ENCODE results near the gene XAB2. TPM values are rescaled to one million over a fixed set of nuclear protein-coding genes. Genes with fewer than 3 reads are reported as not detected.

Gene XAB2
- total and polyA plus RNA-seq, 8 donors, result 16.8 to 71.5 (median 23.8) TPM

DNA sequence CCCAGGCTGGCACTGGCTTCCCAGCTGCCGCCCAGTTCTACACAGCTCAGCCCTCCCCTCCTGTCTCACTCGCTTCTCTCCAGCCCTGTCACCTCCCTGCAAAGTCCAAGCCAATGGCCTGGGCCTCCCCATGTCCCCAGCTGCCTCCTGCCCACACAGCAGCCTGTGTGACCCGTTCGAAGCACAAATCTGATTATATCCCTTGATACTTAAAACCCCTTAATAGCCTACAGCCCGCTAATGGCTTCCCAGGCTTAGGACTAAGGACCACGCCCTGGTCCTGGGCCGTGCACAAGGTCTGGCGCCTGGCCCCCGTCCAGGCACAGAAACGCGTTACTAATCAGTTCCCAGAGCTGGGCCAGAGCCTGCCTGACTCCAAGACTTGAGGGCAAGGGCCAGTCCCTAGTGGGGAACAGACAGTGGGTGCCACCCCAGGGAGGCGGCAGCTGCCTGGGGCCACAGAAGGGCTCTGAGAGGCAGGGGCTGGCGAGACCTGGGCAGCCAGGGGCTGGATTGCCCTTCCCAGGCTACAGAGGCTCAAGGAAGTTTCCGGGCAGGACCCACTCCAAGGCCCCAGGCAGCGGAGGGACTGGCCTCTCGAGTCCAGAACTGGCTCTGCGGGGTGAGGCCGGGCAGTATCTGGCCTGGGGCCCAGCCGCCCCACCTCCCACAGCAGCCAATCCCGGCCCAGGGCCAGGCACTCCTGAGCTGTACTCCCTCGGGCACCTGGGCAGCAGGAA lies 10.4 kb downstream of the XAB2 start:
- no peak overlapping the region for H3K4me3 ChIP-seq
- H3K9me3 ChIP-seq, result no peaks in the 10 kb centered on the region
- H3K27ac ChIP-seq, result peak overlapping the region; percentile 99 to 100 (median 99)
- TF ChIP-seq CTCF (IDR thresholded peaks at IDR 0.05), result no peak
- FAIRE-seq, result no peak
- no peaks in the 10 kb centered on the region for H3K27me3 ChIP-seq
- peak; percentile 89 to 98 (median 96) for DNase-seq
- H3K4me1 ChIP-seq, result peaks cover 24 to 28% (median 26%) of the 10 kb centered on the region in 3 donors
- H3K36me3 ChIP-seq, result peaks cover 0 to 43% (median 35%) of the 10 kb centered on the region in 3 donors
- intact Hi-C loops (cut with DNase I), result no loop called here
- WGBS, 2 donors, result 18 to 19% methylated on average over 20 to 21 of the region's 21 CpGs
- ATAC-seq, result peak; percentile 87 to 92 (median 89)

GRCh38 chr19:7618348-7618747 lies 11.0 kb downstream of the XAB2 start:
- Histone ChIP-seq H3K4me1 (peaks cover 24 to 28% (median 26%) of the 10 kb centered on the region in 3 donors), H3K27ac (peak overlapping the region; percentile 99 to 100 (median 99)), H3K27me3 (no peaks in the 10 kb centered on the region), H3K36me3 (peaks cover 0 to 37% (median 34%) of the 10 kb centered on the region in 3 donors), H3K9me3 (no peaks in the 10 kb centered on the region), H3K4me3 (no peak overlapping the region)
- intact Hi-C loops (cut with DNase I), result no loop called here
- ATAC-seq (peak; percentile 30 to 43 (median 33)), DNase-seq (peak; percentile 63 to 89 (median 77)), FAIRE-seq (no peak)
- TF ChIP-seq CTCF (IDR thresholded peaks at IDR 0.05), result no peak
- WGBS, 2 donors, result 11 to 14% methylated on average over 4 of the region's 4 CpGs

DNA sequence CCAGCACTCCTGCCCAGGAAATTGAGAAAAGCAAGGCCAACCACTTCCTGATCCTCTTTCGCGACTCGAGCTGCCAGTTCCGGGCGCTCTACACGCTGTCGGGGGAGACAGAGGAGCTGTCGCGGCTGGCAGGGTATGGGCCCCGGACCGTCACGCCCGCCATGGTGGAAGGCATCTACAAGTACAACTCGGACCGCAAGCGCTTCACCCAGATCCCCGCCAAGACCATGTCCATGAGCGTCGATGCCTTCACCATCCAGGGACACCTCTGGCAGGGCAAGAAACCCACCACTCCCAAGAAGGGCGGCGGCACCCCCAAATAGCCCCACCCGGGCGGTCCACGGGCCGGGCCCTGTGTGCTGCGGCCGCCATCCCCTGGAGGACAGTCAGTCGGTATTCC lies 11.6 kb downstream of the XAB2 start:
- Histone ChIP-seq H3K27ac (peak overlapping the region; percentile 99 to 100 (median 99)), H3K27me3 (no peaks in the 10 kb centered on the region), H3K4me3 (no peak overlapping the region), H3K36me3 (peaks cover 0 to 31% (median 28%) of the 10 kb centered on the region in 3 donors), H3K4me1 (peaks cover 24 to 28% (median 26%) of the 10 kb centered on the region in 3 donors), H3K9me3 (no peaks in the 10 kb centered on the region)
- DNase-seq (peak in 2 of 6 donors; percentile 57 to 81), FAIRE-seq (no peak), ATAC-seq (no peak)
- no peak for TF ChIP-seq CTCF (IDR thresholded peaks at IDR 0.05)
- intact Hi-C loops (cut with DNase I), result no loop called here
- WGBS, 2 donors, result 90 to 91% methylated on average over 25 to 28 of the region's 28 CpGs

- H3K27ac ChIP-seq, result peak overlapping the region in 2 of 4 donors; percentile 99
- H3K27me3 ChIP-seq, result no peaks in the 10 kb centered on the region
- intact Hi-C loops (cut with DNase I), result no loop called here
- no peak overlapping the region for H3K4me3 ChIP-seq
- FAIRE-seq (no peak), DNase-seq (peak in 1 of 6 donors; percentile 71), ATAC-seq (no peak)
- no peak for TF ChIP-seq CTCF (IDR thresholded peaks at IDR 0.05)
- H3K36me3 ChIP-seq, result peaks cover 0 to 31% (median 24%) of the 10 kb centered on the region in 3 donors
- H3K4me1 ChIP-seq, result peaks cover 24 to 28% (median 26%) of the 10 kb centered on the region in 3 donors
- H3K9me3 ChIP-seq, result no peaks in the 10 kb centered on the region
- WGBS, 2 donors, result 91 to 97% methylated on average over 12 of the region's 12 CpGs
Measured at GRCh38 chr19:7617172-7617571, 12.2 kb downstream of the XAB2 start.
